LNCaP clone FGC (cell line): ENCODE results near the gene GOLGA5.
"Not testable (repeated sequence)": the region's sequence is repeated elsewhere in the genome, so short reads cannot be mapped to it uniquely, and the experiment has no call there.

Experiments
- DNase-seq: peaks from one replicate; pipeline ENCODE4 v3.0.0-alpha.2; 2011; ENCODE audit warnings: low read depth
- H3K4me3 ChIP-seq: 2 replicates; pipeline ENCODE4 v1.5.1; 2011; ENCODE audit warnings: mild to moderate bottlenecking, low read depth, low read length, control low read depth
- TF ChIP-seq, protein P1 (sequence below): IDR thresholded peaks from 2 replicates; pipeline ENCODE4 v1.5.1; 2012; ENCODE audit warnings: mild to moderate bottlenecking; ENCODE audit not compliant: control insufficient read depth, insufficient read depth; ENCODE audit errors: extremely low read depth

The GOLGA5 gene

DNA sequence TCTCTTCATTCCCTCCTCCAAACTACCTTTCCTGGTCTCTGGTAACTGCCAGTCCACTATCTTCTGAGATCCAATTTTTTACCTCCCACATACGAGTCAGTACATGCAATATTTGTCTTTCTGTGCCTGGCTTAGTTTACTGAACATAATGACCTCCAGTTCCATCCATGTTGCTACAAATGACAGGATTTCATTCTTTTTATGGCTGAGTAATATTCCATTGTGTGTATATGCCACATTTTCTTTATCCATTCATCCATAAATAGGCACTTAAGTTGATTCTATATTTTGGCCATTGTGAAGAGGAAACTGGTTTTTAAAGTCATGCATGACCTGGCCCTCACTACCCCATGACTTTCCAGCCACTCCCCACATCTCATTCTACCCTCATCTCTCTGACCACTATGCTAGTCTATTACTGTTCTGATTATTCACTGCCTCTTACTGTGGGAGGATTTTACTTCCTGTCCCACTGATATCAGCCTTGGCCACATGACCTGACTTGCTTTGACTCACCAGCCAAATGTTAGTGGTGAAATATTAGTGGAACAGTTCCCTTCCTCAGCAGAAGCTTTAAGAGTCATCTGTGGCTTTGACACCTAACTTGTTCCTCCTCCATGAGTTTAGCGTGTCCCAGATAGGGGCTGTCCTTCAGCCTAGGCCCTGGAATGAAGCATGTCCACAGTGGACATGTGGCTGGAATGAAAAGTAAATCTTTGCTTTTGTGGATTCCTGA, 52.2 kb downstream of the GOLGA5 start:
- no peak overlapping the region for H3K4me3 ChIP-seq
- TF ChIP-seq, protein P1, sequence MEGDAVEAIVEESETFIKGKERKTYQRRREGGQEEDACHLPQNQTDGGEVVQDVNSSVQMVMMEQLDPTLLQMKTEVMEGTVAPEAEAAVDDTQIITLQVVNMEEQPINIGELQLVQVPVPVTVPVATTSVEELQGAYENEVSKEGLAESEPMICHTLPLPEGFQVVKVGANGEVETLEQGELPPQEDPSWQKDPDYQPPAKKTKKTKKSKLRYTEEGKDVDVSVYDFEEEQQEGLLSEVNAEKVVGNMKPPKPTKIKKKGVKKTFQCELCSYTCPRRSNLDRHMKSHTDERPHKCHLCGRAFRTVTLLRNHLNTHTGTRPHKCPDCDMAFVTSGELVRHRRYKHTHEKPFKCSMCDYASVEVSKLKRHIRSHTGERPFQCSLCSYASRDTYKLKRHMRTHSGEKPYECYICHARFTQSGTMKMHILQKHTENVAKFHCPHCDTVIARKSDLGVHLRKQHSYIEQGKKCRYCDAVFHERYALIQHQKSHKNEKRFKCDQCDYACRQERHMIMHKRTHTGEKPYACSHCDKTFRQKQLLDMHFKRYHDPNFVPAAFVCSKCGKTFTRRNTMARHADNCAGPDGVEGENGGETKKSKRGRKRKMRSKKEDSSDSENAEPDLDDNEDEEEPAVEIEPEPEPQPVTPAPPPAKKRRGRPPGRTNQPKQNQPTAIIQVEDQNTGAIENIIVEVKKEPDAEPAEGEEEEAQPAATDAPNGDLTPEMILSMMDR, result no peak
- no peak for DNase-seq

DNA sequence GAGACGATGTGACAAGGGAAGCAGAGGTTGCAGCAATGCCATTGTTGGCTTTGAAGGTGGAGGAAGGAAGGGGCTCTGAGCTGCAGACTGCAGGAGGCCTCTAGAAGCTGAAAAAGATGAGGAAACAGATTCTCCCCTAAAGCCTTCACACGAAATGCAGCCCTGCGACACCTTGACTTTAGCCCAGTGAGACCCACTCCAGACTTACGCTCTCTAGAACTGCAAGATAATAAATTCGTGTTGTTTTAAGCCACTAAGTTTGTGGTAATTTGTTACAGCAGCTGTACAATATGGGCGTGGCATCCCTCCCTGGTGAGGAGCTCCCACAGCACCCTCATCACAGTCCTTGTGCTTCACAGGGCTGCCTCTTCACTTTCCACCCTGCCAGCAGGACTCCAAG, 53.2 kb downstream of the GOLGA5 start:
- no peak overlapping the region for H3K4me3 ChIP-seq
- TF ChIP-seq, protein P1, result no peak

DNA sequence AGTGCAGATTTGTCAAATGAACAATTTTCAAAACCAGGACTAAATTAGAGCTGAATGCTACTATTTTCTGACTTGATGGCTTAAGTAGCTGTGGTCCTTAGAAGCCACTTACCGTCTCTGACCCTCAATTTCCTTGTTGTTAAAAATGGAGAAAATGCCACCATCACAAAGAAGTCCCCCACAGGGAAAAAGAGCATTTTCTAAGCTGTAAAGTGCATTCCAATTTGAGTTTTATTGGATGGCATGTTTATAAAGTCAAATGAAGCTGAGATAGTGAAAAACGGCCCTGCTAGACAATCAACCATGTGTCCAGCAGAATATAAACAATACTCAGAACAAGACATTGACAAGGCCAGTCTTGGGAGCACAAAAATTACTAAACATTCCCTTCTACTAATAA, 53.6 kb downstream of the GOLGA5 start:
- TF ChIP-seq, protein P1, result no peak
- no peak for DNase-seq
- no peak overlapping the region for H3K4me3 ChIP-seq

More for the DNA sequence above, 53.2 kb downstream of the GOLGA5 start:
- no peak for DNase-seq

DNA sequence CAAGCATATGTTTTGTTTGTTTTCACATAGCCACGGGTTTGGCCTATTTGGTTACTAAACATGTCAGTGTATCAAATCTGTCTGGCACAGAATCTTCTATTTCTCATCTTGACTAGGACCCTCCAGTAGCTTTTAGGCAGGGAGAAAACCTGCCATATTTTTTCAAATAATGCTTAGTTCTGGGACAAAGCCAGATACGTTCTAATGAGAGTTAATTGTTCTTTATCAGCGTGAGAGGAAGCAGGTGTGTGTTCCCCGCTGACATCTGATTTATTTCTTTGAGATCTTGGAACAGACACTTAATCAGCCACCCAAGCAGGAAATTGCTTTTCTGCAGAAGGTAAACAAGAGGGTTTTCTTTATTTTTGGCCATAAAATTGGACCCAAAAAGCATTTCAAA, 54.8 kb downstream of the GOLGA5 start:
- no peak for DNase-seq
- no peak overlapping the region for H3K4me3 ChIP-seq
- TF ChIP-seq, protein P1, result no peak

DNA sequence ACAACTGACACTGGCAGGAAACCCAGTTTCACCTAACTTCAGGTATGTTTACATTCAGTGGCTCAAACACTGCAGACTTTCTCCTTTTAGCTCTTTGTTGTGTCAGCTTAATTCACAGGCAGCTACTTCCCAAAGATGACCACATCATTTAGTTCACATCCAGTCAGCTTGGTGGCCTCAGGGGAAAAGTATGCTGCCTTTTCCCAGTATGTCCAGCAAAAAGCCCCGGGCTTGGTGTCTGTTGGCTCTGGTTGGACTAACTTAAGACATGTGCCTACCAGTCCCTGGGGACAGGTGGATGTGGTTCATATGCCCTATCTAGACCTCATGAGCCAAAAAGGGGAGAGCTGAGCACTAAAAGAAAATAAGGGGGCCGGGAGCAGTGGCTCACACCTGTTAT, 56.4 kb downstream of the GOLGA5 start:
- TF ChIP-seq, protein P1, result no peak
- DNase-seq, result no peak

DNA sequence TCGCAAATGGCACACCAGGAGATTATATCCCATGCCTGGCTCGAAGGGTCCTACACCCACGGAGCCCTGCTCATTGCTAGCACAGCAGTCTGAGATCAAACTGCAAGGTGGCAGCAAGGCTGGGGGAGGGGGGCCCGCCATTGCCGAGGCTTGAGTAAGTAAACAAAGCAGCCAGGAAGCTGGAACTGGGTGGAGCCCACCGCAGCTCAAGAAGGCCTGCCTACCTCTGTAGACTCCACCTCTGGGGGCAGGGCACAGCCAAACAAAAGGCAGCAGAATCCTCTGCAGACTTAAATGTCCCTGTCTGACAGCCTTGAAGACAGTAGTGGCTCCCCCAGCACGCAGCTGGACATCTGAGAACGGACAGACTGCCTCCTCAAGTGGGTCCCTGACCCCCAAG, 59.0 kb downstream of the GOLGA5 start:
- not testable (repeated sequence) for DNase-seq, H3K4me3 ChIP-seq

More for the DNA sequence above, 56.4 kb downstream of the GOLGA5 start:
- no peak overlapping the region for H3K4me3 ChIP-seq

DNA sequence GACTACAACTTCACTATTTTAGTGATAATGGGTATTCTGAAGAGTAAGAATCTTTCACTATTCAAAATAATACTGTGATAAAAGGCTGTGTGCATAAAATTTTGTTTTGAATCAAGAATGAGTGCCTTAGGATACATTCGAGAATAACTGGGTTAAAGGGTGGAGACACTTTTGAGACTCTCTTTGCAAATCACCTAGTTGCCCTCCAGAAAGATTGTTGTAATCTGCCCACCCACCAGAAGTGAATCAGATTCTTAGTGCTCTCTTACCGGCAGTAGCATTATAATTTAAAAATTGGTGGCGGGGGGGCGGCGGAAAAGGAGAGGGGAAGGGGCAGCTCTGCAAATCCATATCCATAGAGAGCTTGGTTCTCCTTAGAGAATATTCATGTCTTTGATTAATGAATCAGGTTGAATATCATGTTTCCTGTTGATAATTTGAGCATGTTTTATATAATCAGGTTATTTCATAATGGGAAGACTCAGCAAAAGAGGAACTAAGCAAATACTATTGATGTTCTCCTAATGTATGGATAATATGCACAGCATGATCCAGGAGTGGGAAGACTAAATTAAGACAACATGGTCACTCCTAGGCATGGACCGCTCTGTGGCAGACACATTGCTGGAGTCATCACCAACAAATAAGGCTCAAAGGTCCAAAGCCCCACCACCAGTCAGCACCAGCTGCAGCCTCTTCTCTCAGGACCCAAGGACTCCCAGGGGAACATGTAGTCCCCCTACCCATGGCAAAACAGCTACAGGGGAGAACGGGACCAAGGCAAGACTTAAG, 66.1 kb downstream of the GOLGA5 start:
- TF ChIP-seq, protein P1, result no peak
- DNase-seq, result no peak
- no peak overlapping the region for H3K4me3 ChIP-seq
